Peyer's patch (tissue), 4 donors: Measurements from ENCODE around the gene ITCH.

Experiments
- POLR2A ChIP-seq, 2 donors: fragments of 450-650 bp; IDR thresholded peaks; one replicate each; pipeline ENCODE4 v1.5.1; 2017; ENCODE audit warnings: antibody characterized with exemption in 2 of 2, mild to moderate bottlenecking in 2 of 2, moderate library complexity in 2 of 2
- TF ChIP-seq, protein P1 (sequence below), 6 experiments: fragments of 450-650 bp in 4 of 6; fragments of 200-600 bp in 2 of 6; sonication (generic) in 1 of 6; IDR thresholded peaks; one replicate each; pipeline ENCODE4 v1.5.1; 2017 to 2019; ENCODE audit warnings: antibody characterized with exemption in 6 of 6, mild to moderate bottlenecking in 3 of 6, moderate library complexity in 1 of 6

DNA sequence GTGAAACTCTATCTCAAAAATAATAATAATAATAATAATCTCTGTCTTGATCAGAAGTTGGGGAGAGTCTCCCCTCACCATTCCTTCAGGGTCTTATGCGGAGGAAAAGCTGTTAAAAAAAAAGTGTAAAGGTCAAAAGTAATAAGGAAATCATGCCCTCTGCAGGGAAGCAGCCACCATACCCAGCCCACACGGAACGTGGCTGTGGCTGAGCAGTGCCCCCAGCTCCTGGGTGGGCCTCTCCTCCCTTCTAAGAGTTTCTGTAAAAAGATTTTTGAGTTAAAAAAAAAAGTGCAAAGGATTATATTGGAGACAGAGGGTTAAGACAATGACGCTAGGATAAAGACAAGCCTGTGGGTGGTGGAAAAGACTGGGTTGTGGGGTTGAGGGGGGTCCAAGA lies 29.3 kb upstream of the ITCH start:
- TF ChIP-seq, protein P1, sequence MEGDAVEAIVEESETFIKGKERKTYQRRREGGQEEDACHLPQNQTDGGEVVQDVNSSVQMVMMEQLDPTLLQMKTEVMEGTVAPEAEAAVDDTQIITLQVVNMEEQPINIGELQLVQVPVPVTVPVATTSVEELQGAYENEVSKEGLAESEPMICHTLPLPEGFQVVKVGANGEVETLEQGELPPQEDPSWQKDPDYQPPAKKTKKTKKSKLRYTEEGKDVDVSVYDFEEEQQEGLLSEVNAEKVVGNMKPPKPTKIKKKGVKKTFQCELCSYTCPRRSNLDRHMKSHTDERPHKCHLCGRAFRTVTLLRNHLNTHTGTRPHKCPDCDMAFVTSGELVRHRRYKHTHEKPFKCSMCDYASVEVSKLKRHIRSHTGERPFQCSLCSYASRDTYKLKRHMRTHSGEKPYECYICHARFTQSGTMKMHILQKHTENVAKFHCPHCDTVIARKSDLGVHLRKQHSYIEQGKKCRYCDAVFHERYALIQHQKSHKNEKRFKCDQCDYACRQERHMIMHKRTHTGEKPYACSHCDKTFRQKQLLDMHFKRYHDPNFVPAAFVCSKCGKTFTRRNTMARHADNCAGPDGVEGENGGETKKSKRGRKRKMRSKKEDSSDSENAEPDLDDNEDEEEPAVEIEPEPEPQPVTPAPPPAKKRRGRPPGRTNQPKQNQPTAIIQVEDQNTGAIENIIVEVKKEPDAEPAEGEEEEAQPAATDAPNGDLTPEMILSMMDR (IDR thresholded peaks at IDR 0.05) = no peak
- no peak for TF ChIP-seq POLR2A (IDR thresholded peaks at IDR 0.05)
